DOHH2 (cell line): ENCODE measurements around the gene RAB4B.

ENCODE experiments used
- EZH2phosphoT487 ChIP-seq: fragments of 200-600 bp; sonication (generic); IDR thresholded peaks from 2 replicates; pipeline ENCODE4 v1.6.1; 2017; ENCODE audit warnings: borderline replicate concordance, mild to moderate bottlenecking, antibody characterized with exemption, low read length, moderate library complexity, mixed read lengths
- TF ChIP-seq, protein P1 (sequence below): fragments of 200-600 bp; sonication (generic); IDR thresholded peaks from one replicate; pipeline ENCODE4 v1.5.1; 2014; ENCODE audit warnings: antibody characterized with exemption, mild to moderate bottlenecking, low read depth, low read length; ENCODE audit not compliant: poor library complexity, severe bottlenecking

- TF ChIP-seq, protein P1, sequence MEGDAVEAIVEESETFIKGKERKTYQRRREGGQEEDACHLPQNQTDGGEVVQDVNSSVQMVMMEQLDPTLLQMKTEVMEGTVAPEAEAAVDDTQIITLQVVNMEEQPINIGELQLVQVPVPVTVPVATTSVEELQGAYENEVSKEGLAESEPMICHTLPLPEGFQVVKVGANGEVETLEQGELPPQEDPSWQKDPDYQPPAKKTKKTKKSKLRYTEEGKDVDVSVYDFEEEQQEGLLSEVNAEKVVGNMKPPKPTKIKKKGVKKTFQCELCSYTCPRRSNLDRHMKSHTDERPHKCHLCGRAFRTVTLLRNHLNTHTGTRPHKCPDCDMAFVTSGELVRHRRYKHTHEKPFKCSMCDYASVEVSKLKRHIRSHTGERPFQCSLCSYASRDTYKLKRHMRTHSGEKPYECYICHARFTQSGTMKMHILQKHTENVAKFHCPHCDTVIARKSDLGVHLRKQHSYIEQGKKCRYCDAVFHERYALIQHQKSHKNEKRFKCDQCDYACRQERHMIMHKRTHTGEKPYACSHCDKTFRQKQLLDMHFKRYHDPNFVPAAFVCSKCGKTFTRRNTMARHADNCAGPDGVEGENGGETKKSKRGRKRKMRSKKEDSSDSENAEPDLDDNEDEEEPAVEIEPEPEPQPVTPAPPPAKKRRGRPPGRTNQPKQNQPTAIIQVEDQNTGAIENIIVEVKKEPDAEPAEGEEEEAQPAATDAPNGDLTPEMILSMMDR = peak; percentile 60
- TF ChIP-seq EZH2phosphoT487 = no peak
These were observed 29.3 kb downstream of the RAB4B start for GRCh38 chr19:40807147-40808020.
